Body of pancreas (tissue), 4 donors: Measurements from ENCODE around the gene GFY.

Experiments used
- CTCF ChIP-seq, 7 experiments: fragments of 450-650 bp in 4 of 7; fragments of 200-600 bp in 3 of 7; sonication (generic) in 3 of 7; IDR thresholded peaks; one replicate each; pipeline ENCODE4 v1.5.1; 2016 to 2019; ENCODE audit warnings: antibody characterized with exemption in 7 of 7
- POLR2A ChIP-seq, 3 donors: fragments of 450-650 bp; IDR thresholded peaks; one replicate each; pipeline ENCODE4 v1.6.1; 2016; ENCODE audit warnings: antibody characterized with exemption in 3 of 3, mild to moderate bottlenecking in 2 of 3

DNA sequence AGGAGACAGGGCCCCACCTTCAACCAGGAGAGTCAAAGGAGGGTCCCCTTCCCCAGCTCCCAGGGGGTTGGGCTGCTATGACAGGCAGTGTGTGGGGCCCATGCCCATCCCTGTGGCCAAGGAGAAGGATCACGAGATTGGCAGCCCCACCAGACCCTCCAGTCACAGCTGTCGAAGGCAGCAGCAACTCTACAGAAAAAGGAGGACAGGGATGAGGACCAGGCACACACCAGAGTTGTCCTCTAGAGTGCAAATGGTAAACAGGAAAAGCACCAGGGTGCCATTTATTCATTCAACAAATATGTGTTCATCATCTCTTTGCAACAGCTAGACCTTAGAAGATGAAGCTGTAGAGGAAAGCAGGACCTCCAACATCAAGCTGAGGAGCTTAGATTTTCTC, 6.0 kb upstream of the GFY start:
- TF ChIP-seq CTCF (IDR thresholded peaks at IDR 0.05) (no peak), POLR2A (IDR thresholded peaks at IDR 0.05) (no peak)
